ENCODE data around the gene ERBB4. TPM values are rescaled to one million over a fixed set of nuclear protein-coding genes. Genes with fewer than 3 reads are reported as not detected.

The ERBB4 gene
- total RNA-seq, 4 donors from 2014 or later: 1.6 to 5.7 (median 3.5) TPM

DNA sequence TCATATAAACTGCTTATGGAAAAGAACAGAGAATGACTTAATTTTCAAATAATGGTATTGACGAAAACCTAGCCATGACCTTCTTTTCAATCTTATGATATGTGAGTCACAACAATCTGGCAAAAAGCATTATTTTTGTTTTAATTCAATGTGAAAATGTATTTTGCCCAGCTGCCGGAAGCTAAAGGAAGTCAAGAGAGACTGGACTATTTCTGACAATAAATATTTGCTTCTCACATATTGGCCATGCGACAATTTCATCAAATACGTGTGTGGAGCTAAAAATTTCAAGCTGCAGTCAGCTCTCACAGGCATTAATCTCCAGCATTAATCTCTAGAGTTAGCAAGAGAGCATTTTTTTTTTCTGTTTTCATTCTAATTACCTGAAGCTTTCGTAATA is 1101.2 kb downstream of the ERBB4 start:
- H3K9me3 ChIP-seq: no peaks in the 10 kb centered on the region
- no peak for TF ChIP-seq POLR2A (IDR thresholded peaks at IDR 0.05)
- TF ChIP-seq, protein P1, sequence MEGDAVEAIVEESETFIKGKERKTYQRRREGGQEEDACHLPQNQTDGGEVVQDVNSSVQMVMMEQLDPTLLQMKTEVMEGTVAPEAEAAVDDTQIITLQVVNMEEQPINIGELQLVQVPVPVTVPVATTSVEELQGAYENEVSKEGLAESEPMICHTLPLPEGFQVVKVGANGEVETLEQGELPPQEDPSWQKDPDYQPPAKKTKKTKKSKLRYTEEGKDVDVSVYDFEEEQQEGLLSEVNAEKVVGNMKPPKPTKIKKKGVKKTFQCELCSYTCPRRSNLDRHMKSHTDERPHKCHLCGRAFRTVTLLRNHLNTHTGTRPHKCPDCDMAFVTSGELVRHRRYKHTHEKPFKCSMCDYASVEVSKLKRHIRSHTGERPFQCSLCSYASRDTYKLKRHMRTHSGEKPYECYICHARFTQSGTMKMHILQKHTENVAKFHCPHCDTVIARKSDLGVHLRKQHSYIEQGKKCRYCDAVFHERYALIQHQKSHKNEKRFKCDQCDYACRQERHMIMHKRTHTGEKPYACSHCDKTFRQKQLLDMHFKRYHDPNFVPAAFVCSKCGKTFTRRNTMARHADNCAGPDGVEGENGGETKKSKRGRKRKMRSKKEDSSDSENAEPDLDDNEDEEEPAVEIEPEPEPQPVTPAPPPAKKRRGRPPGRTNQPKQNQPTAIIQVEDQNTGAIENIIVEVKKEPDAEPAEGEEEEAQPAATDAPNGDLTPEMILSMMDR (IDR thresholded peaks at IDR 0.05 in 4 of 5, conservative IDR thresholded peaks at IDR 0.05 in 1 of 5): no peak
- no peaks in the 10 kb centered on the region for H3K27me3 ChIP-seq
- H3K4me1 ChIP-seq: no peaks in the 10 kb centered on the region
- no peak overlapping the region for H3K27ac ChIP-seq
- H3K4me3 ChIP-seq: no peak overlapping the region
- intact Hi-C loops (cut with DNase I; ENCODE audit: low total_unique reads): no loop called here
- in situ Hi-C loops (cut with MboI; ENCODE audit: low sequenced_read_pairs in 4 of 4): no loop called here
- H3K36me3 ChIP-seq: no peaks in the 10 kb centered on the region
- ATAC-seq (no peak), DNase-seq (no peak)

DNA sequence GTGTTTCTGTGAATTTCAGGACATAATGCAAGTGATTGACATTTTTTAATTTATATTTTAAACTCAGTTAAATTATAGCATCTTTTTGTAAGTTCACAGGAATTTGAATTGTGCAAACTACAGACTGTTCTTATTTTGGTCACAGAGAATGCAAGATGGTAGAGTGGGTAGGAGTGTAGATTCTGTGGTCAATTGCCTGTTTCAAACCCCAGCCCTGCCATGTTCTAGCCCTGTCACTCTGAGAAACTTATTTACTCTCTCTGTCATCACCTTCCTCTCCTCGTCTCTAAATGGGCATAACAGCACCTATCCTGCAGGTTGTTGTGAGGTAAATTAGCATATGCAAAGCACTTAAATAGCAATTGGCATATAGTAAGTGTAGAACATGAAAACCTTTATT is 1102.4 kb downstream of the ERBB4 start:
- H3K27ac ChIP-seq: no peak overlapping the region
- H3K4me1 ChIP-seq: no peaks in the 10 kb centered on the region
- ATAC-seq (no peak), DNase-seq (no peak)
- no peaks in the 10 kb centered on the region for H3K9me3 ChIP-seq
- in situ Hi-C loops (cut with MboI; ENCODE audit: low sequenced_read_pairs in 4 of 4) (no loop called here), intact Hi-C loops (cut with DNase I; ENCODE audit: low total_unique reads) (no loop called here)
- no peak for TF ChIP-seq POLR2A (IDR thresholded peaks at IDR 0.05)
- TF ChIP-seq, protein P1 (IDR thresholded peaks at IDR 0.05 in 4 of 5, conservative IDR thresholded peaks at IDR 0.05 in 1 of 5): no peak
- no peak overlapping the region for H3K4me3 ChIP-seq
- no peaks in the 10 kb centered on the region for H3K27me3 ChIP-seq
- H3K36me3 ChIP-seq: no peaks in the 10 kb centered on the region

DNA sequence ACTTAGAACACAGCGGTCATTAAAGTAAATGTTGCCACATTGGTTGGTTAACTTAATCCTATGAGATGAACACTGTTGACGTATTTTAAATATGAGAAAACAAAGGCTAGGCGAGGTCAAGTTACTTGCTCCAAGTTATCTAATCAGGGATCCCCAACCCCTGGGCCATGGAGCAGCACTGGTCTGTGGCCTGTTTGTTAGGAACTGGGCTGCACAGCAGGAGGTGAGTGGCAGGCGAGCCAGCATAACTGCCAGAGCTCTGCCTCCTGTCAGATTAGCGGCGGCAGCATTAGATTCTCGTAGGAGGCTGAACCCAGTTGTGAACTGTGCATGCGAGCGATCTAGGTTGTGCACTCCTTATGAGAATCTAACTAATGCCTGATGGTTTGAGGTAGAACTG is 1103.3 kb downstream of the ERBB4 start:
- no peak for DNase-seq
- TF ChIP-seq, protein P1 (IDR thresholded peaks at IDR 0.05 in 4 of 5, conservative IDR thresholded peaks at IDR 0.05 in 1 of 5): no peak
- no peak for TF ChIP-seq POLR2A (IDR thresholded peaks at IDR 0.05)
- Histone ChIP-seq H3K36me3 (no peaks in the 10 kb centered on the region), H3K4me3 (no peak overlapping the region), H3K4me1 (no peaks in the 10 kb centered on the region), H3K27me3 (no peaks in the 10 kb centered on the region), H3K9me3 (no peaks in the 10 kb centered on the region), H3K27ac (no peak overlapping the region)
- no peak for ATAC-seq
- in situ Hi-C loops (cut with MboI; ENCODE audit: low sequenced_read_pairs in 4 of 4) (no loop called here), intact Hi-C loops (cut with DNase I; ENCODE audit: low total_unique reads) (no loop called here)

DNA sequence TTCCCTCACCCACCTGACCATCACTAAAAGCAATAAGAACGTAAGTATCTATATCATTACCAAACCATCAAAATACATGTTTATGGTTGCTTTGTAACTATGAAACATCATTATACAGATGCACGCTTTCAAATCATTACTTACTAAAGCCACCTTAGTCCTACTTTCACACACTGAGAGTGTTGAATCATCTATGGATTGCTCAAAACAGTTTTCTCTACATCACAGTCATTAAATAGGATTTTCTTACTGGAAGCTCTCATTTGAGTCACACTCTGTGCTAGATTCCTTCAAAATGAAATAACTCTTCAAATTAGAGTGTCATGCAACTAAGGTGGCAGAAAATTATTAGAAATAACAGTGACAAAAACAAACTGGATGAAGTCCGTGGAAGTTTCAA is 1103.8 kb downstream of the ERBB4 start:
- no peaks in the 10 kb centered on the region for H3K4me1 ChIP-seq
- intact Hi-C loops (cut with DNase I; ENCODE audit: low total_unique reads) (no loop called here), in situ Hi-C loops (cut with MboI; ENCODE audit: low sequenced_read_pairs in 4 of 4) (no loop called here)
- H3K27me3 ChIP-seq: no peaks in the 10 kb centered on the region
- DNase-seq: no peak
- H3K27ac ChIP-seq: no peak overlapping the region
- no peak overlapping the region for H3K4me3 ChIP-seq
- no peaks in the 10 kb centered on the region for H3K9me3 ChIP-seq
- ATAC-seq: no peak
- TF ChIP-seq, protein P1 (IDR thresholded peaks at IDR 0.05 in 4 of 5, conservative IDR thresholded peaks at IDR 0.05 in 1 of 5): no peak
- no peak for TF ChIP-seq POLR2A (IDR thresholded peaks at IDR 0.05)
- H3K36me3 ChIP-seq: no peaks in the 10 kb centered on the region

DNA sequence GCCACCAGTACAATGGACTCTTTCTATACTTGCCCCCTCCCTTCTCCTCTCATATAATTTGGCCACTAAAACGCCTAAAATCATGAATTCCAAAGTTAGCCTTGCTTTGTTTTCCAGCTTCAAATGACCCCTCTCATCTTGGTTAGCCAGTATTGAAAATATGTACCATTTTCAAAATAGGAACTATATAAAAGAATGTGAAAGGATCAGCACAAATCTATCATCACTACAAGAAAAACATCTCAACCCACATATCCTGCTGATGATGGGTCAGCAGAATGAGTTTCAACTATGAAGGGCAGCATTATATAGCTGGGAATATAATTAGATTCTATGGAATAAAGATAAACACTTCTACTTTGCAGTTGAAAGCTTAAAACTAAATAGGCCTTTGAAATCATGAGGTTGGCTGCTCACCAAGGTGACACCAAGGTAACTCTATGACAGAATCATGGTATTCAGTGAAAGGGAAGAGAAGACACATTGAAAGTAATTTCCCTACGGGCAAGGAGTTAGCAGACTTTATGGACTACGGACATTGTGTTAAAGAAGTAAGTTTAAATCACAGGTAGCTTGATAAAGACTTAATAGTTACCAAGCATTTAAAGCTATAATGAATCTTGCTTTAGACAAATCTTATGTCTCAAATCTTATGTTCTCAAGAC is 1109.2 kb downstream of the ERBB4 start:
- H3K4me1 ChIP-seq: no peaks in the 10 kb centered on the region
- no peaks in the 10 kb centered on the region for H3K9me3 ChIP-seq
- no peak for DNase-seq
- no peak overlapping the region for H3K4me3 ChIP-seq
- no peak for TF ChIP-seq POLR2A (IDR thresholded peaks at IDR 0.05)
- TF ChIP-seq, protein P1 (IDR thresholded peaks at IDR 0.05 in 4 of 5, conservative IDR thresholded peaks at IDR 0.05 in 1 of 5): no peak
- H3K27me3 ChIP-seq: no peaks in the 10 kb centered on the region
- no peak for ATAC-seq
- in situ Hi-C loops (cut with MboI; ENCODE audit: low sequenced_read_pairs in 4 of 4) (no loop called here), intact Hi-C loops (cut with DNase I; ENCODE audit: low total_unique reads) (no loop called here)
- no peaks in the 10 kb centered on the region for H3K36me3 ChIP-seq
- no peak overlapping the region for H3K27ac ChIP-seq

All from gastrocnemius medialis (tissue), 4 donors.